Skeletal muscle tissue (tissue), 4 donors: ENCODE results near the gene MYO15A. TPM values are rescaled to one million over a fixed set of nuclear protein-coding genes. Genes with fewer than 3 reads are reported as not detected.

ENCODE experiments used
- H3K27ac ChIP-seq: one replicate; pipeline ENCODE4 v1.7.0; 2013; ENCODE audit warnings: mild to moderate bottlenecking, low read depth, low read length, inconsistent platforms
- H3K27me3 ChIP-seq, 3 donors: one replicate each; pipeline ENCODE4 v1.7.0; 2013; ENCODE audit warnings: low read length in 3 of 3; ENCODE audit not compliant: control insufficient read depth in 3 of 3, insufficient read depth in 3 of 3
- H3K36me3 ChIP-seq, 3 donors: one replicate each; pipeline ENCODE4 v1.7.0; 2013; ENCODE audit warnings: low read length in 3 of 3; ENCODE audit not compliant: control insufficient read depth in 3 of 3, insufficient read depth in 3 of 3
- H3K4me1 ChIP-seq, 3 donors: one replicate each; pipeline ENCODE4 v1.7.0; 2013; ENCODE audit warnings: low read length in 3 of 3, mild to moderate bottlenecking in 3 of 3; ENCODE audit not compliant: control insufficient read depth in 3 of 3, insufficient read depth in 3 of 3
- H3K4me3 ChIP-seq, 3 donors: one replicate each; pipeline ENCODE4 v1.7.0; 2013; ENCODE audit warnings: low read length in 3 of 3
- H3K9ac ChIP-seq, 3 donors: one replicate each; pipeline ENCODE4 v1.7.0; 2013; ENCODE audit warnings: low read length in 3 of 3, mild to moderate bottlenecking in 3 of 3, moderate library complexity in 2 of 3, low read depth in 1 of 3
- H3K9me3 ChIP-seq, 3 donors: one replicate each; pipeline ENCODE4 v1.7.0; 2013; ENCODE audit warnings: low read length in 3 of 3; ENCODE audit not compliant: control insufficient read depth in 3 of 3
- total RNA-seq: library from RNA; depleted of rRNA; stranded (reverse); fragments of >200 nt; gene quantifications from one replicate; pipeline ENCODE4 v1.2.3, GENCODE V29; 2014
- donor health status: Osteomylitis.

MYO15A gene
- total RNA-seq, 1 donor from 2014 or later, result 0.52 TPM

DNA sequence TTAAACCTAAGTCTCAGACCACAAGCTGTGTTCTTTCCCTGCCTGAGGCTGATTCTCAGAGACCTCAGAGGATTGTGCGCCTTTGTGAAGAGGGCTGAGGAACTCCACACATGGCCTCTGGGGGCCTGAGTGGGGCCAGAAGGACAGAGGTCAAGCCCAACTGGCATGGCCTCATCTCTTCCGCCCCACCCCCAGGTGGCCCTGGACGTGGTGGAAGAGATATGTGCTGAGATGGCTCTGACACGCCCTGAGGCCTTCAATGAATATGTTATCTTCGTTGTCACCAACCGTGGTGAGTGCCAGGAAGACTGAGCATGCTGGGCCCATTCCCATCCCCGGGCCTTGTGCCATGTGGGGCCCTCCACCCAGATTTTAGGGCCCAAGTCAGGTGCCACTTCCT, 55.0 kb downstream of the MYO15A start:
- Histone ChIP-seq H3K4me3 (no peak overlapping the region), H3K9me3 (no peaks in the 10 kb centered on the region), H3K27ac (no peak overlapping the region), H3K4me1 (peaks cover 2% of the 10 kb centered on the region in 3 donors), H3K9ac (no peak overlapping the region), H3K36me3 (no peaks in the 10 kb centered on the region), H3K27me3 (no peaks in the 10 kb centered on the region)

DNA sequence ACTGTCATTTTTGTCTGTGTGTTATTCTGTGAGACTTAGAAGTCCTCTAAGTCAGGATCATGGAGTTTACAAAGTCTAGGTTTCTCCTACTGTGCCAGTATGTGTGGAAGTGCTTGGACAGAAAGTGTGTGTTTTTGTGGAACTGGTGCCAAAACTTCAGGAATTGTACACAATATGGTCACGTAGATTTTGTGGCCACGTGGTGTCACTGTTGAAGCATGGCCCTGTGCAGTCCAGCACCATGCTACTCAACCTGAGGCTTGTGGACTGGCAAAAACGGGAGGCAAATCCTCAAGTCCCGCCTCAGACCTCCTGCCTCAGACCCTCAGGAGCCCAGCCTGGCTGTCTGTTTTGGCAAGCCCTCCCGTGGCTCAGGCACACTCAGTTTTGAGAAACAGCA, 58.3 kb downstream of the MYO15A start:
- Histone ChIP-seq H3K9me3 (no peaks in the 10 kb centered on the region), H3K4me3 (no peak overlapping the region), H3K27ac (no peak overlapping the region), H3K9ac (no peak overlapping the region), H3K27me3 (no peaks in the 10 kb centered on the region), H3K36me3 (no peaks in the 10 kb centered on the region), H3K4me1 (no peaks in the 10 kb centered on the region)

DNA sequence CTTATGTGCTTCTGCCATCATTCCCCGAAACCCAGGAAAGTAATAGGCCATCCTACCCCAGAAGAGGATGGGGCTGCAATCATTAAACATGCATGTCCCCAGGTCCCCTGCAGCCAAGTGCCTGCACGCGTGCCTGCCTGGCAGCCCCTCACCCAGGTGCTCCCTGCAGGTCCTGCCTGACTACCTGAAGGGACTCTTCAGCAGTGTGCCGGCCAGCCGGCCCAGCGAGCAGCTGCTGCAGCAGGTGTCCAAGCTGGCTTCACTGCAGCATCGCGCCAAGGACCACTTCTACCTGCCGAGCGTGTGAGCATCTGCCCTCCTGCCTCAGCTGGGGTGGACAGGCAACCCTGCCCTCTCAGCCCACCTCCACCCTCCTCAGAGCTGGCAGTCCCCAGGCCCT, 58.9 kb downstream of the MYO15A start:
- Histone ChIP-seq H3K9me3 (no peaks in the 10 kb centered on the region), H3K27me3 (no peaks in the 10 kb centered on the region), H3K27ac (no peak overlapping the region), H3K9ac (no peak overlapping the region), H3K4me3 (no peak overlapping the region), H3K4me1 (no peaks in the 10 kb centered on the region), H3K36me3 (no peaks in the 10 kb centered on the region)

DNA sequence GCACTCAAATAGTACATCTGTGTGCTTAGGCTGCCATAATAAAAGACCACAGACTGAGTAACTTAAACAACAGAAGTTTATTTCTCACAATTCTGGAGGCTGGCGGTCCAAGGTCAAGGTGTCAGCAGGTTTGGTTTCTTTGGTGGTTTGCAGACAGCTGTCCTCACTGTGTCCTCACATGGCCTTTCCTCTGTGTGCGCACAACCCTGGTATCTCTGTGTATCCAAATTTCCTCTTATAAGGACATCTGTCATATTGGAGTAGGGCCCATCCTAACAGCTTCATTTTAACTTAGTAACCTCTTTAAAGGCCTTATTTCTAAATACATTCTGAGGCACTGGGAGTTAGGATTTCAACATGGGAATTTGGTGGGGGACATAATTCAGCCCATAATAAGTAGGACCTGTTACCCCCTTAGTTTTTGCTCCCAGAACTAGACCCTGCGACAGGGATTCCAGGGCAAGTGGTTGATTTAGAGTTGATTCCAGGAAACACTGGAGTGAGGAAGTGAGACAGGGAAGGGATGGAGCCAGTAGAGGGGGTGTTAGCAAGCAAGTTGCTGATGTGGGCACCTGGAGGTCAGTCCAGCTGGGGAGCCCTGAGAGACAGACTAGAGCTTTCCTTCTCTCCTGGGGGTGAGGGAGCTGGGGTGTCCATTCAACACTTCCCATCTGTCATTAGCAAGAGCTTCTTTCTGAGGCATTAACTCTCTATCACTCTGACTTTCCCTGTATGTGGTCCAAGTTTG, 64.1 kb downstream of the MYO15A start:
- Histone ChIP-seq H3K27ac (no peak overlapping the region), H3K27me3 (no peaks in the 10 kb centered on the region), H3K9ac (no peak overlapping the region), H3K4me1 (peaks cover 0 to 9% (median 5%) of the 10 kb centered on the region in 3 donors), H3K4me3 (no peak overlapping the region), H3K36me3 (no peaks in the 10 kb centered on the region), H3K9me3 (no peaks in the 10 kb centered on the region)

DNA sequence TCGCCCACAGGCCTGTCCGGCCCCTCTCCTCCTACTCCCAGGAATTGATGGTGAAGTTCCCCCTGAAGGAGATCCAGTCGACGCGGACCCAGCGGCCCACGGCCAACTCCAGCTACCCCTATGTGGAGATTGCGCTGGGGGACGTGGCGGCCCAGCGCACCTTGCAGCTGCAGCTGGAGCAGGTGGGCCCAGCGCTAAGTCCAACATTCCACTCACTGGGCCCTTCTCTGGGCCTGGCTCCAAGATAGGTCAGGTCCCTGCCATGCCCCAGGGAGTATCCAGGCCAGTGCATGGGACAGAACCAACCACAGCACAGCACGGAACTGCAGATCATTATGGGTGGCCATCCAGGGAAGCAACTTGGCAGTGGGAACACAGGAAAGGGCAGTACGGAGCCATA, 65.2 kb downstream of the MYO15A start:
- H3K9me3 ChIP-seq, result no peaks in the 10 kb centered on the region
- H3K4me3 ChIP-seq, result no peak overlapping the region
- no peak overlapping the region for H3K27ac ChIP-seq
- peaks cover 0 to 9% (median 5%) of the 10 kb centered on the region in 3 donors for H3K4me1 ChIP-seq
- H3K9ac ChIP-seq, result no peak overlapping the region
- H3K27me3 ChIP-seq, result no peaks in the 10 kb centered on the region
- H3K36me3 ChIP-seq, result no peaks in the 10 kb centered on the region

DNA sequence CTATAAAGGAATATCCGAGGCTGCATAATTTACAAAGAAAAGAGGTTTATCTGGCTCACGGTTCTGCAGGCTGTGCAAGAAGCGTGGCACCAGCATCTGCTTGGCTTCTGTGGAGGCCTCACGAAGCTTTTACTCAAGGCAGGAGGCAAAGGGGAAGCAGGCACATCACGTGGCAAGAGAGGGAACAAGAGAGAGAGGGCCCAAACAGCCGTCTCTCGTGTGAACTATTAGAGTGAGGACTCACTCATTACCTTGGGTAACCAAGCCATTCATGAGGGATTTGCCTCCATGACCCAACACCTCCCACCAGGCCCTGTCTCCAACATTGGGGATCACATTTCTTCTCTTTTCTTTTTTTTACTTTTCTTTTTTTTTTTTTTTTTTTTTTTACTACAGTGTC, 67.6 kb downstream of the MYO15A start:
- H3K36me3 ChIP-seq, result no peaks in the 10 kb centered on the region
- H3K27ac ChIP-seq, result no peak overlapping the region
- no peaks in the 10 kb centered on the region for H3K27me3 ChIP-seq
- H3K9me3 ChIP-seq, result no peaks in the 10 kb centered on the region
- H3K4me1 ChIP-seq, result peaks cover 0 to 9% (median 5%) of the 10 kb centered on the region in 3 donors
- H3K4me3 ChIP-seq, result no peak overlapping the region
- H3K9ac ChIP-seq, result no peak overlapping the region

DNA sequence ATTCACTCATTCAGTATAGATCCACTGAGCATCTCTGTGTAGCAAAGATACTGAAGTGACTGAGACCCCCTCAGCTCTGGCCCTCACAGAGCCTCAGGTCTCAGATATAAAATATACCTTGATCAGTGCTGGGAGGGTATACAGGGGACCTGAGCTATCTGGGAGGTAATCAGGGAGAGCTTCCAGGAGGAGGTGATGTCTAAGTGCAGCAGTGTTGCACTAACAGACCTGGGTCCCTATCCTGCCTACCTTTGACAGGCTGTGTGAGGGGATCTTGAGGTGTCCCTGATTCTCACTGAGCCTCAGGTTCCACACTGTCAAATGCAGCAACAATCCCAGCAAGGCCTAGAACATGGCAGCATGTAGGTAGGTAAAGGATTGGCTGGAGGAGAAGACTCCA, 68.6 kb downstream of the MYO15A start:
- Histone ChIP-seq H3K9ac (no peak overlapping the region), H3K36me3 (no peaks in the 10 kb centered on the region), H3K4me1 (peaks cover 2 to 16% (median 10%) of the 10 kb centered on the region in 3 donors), H3K27me3 (no peaks in the 10 kb centered on the region), H3K9me3 (no peaks in the 10 kb centered on the region), H3K4me3 (no peak overlapping the region), H3K27ac (no peak overlapping the region)

DNA sequence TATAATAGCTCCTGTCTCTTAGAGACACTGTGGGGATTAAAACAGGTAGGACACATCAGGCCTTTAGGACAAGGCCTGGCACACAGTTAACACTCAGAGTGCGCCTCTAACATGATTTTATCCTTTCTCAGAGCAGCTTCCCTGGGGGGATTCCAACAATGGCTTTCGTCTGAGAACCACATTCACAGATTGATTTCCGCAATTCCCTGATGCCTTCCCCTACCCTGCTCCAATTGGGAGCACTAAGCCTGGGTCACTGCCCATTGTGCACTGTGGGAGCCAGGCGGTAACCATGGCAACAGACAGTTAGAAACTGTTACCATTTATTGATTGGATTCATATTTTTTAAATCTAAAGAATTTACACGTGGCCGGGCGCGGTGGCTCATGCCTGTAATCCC, 69.2 kb downstream of the MYO15A start:
- Histone ChIP-seq H3K27me3 (no peaks in the 10 kb centered on the region), H3K4me3 (no peak overlapping the region), H3K27ac (no peak overlapping the region), H3K9ac (no peak overlapping the region), H3K4me1 (peaks cover 8 to 19% (median 15%) of the 10 kb centered on the region in 3 donors), H3K36me3 (no peaks in the 10 kb centered on the region), H3K9me3 (no peaks in the 10 kb centered on the region)

DNA sequence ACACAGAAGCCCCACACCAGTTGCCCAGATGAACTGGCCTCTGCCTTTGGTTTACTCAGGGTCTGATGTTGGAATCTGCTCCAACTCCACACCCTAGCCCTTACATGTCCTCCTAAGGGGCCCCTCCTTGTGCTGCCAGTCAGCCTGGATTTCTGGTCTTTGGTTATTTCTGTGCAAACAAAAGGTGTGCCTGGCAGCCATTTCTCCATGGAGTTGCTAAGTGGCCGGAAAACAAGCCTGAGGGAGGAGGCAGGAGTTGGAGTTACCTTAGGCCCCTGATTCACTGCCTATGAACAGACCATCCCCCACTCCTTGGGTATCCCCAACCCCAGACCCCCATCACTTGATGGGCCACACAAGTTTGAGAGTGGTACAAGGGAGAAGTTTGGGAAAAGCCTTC, 70.6 kb downstream of the MYO15A start:
- no peaks in the 10 kb centered on the region for H3K27me3 ChIP-seq
- H3K4me1 ChIP-seq, result peaks cover 8 to 19% (median 15%) of the 10 kb centered on the region in 3 donors
- H3K9me3 ChIP-seq, result no peaks in the 10 kb centered on the region
- H3K27ac ChIP-seq, result no peak overlapping the region
- H3K9ac ChIP-seq, result no peak overlapping the region
- H3K36me3 ChIP-seq, result no peaks in the 10 kb centered on the region
- no peak overlapping the region for H3K4me3 ChIP-seq

DNA sequence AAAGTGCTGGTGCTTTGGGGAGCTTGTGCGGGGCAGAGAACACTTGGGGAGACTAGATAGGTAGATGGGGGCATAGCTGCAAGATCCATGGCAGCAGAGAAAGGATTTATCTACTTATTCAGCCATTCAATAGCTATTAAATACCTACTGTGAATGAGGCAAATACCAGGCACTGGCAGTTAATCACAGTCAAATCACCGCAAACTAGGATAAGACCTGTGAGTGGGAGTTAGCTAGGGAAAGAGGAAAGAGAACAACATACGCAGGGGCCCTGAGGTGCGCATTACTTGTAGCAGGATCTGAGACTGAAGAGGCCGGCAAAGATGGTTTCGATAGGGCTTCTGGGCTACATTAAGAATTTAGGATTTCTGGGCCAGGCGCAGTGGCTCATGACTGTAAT, 71.2 kb downstream of the MYO15A start:
- H3K4me3 ChIP-seq, result no peak overlapping the region
- H3K9ac ChIP-seq, result no peak overlapping the region
- H3K27me3 ChIP-seq, result no peaks in the 10 kb centered on the region
- no peak overlapping the region for H3K27ac ChIP-seq
- H3K9me3 ChIP-seq, result no peaks in the 10 kb centered on the region
- peaks cover 0 to 5% (median 0%) of the 10 kb centered on the region in 3 donors for H3K36me3 ChIP-seq
- H3K4me1 ChIP-seq, result peaks cover 10 to 25% (median 18%) of the 10 kb centered on the region in 3 donors
